Measurements from ENCODE around the gene PPIB. TPM values are rescaled to one million over a fixed set of nuclear protein-coding genes. Genes with fewer than 3 reads are reported as not detected.

PPIB gene
- total RNA-seq, 1 experiment from 2014 or later: 453 TPM

DNA sequence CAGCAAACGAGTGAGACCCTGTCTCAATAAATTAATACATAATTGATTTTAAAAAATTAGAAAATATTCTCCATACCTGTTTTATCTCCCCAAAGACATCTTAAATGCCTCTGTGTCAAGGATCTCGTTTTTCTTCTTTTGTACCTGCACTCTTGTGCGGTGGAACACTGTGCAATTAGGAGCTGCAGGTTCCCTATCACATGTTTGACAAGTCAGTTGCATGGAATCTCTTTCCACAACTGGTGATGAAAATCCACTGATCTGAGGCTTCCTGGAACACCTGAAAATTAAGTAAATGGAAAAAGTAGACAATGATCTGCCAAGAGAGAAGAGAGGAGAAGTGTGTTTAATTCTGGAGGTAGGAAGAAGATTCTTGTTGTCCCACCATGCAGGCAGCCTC, 14.2 kb downstream of the PPIB start:
- POLR2A ChIA-PET: no interaction called here
- RAD21 ChIA-PET (ENCODE audit: low non-redundant PET in 1 of 2, low total read pairs in 2 of 2, uncharacterized antibody in 2 of 2, unreplicated experiment in 2 of 2): no interaction called here
- H4K20me1 ChIP-seq (ENCODE audit: insufficient read depth): no peaks in the 10 kb centered on the region
- no TSS peak for BruUV-seq (replicated peaks)
- H3K4me3 ChIP-seq (replicated peaks in 1 of 2; ENCODE audit: low read depth in 1 of 2, low read length in 2 of 2): no peak overlapping the region
- H3K36me3 ChIP-seq (ENCODE audit: control insufficient read depth in 1 of 2, insufficient read depth in 2 of 2, low read length in 2 of 2): no peaks in the 10 kb centered on the region; a peak in 1 of 4 replicates
- CTCF ChIA-PET: no interaction called here
- no peaks in the 10 kb centered on the region for H3K79me2 ChIP-seq (ENCODE audit: insufficient read depth, low read length)
- H3K4me2 ChIP-seq (ENCODE audit: low read length): no peak overlapping the region
- intact Hi-C loops (cut with micrococcal nuclease): no loop called here
- DNase-seq (ENCODE audit: low read depth, low spot score): no peak
- no peaks in the 10 kb centered on the region for H3K27me3 ChIP-seq (ENCODE audit: insufficient read depth, low read length)
- H3K9ac ChIP-seq (ENCODE audit: low read length): no peak overlapping the region
- H3K9me2 ChIP-seq (ENCODE audit: insufficient read depth): no peaks in the 10 kb centered on the region
- TF ChIP-seq TCF7L2 (IDR thresholded peaks at IDR 0.05; ENCODE audit: borderline replicate concordance, extremely low read depth, insufficient read depth, insufficient read length): no peak
- TF ChIP-seq POLR2AphosphoS5 (IDR thresholded peaks at IDR 0.05; ENCODE audit: low read depth, low read length): no peak
- no peak for TF ChIP-seq CBX3 (IDR thresholded peaks at IDR 0.05; ENCODE audit: low read depth)
- TF ChIP-seq, protein P1, sequence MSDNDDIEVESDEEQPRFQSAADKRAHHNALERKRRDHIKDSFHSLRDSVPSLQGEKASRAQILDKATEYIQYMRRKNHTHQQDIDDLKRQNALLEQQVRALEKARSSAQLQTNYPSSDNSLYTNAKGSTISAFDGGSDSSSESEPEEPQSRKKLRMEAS (IDR thresholded peaks at IDR 0.05): no peak
- TF ChIP-seq FOSL1 (IDR thresholded peaks at IDR 0.05; ENCODE audit: low read depth): no peak
- TF ChIP-seq, protein P2, sequence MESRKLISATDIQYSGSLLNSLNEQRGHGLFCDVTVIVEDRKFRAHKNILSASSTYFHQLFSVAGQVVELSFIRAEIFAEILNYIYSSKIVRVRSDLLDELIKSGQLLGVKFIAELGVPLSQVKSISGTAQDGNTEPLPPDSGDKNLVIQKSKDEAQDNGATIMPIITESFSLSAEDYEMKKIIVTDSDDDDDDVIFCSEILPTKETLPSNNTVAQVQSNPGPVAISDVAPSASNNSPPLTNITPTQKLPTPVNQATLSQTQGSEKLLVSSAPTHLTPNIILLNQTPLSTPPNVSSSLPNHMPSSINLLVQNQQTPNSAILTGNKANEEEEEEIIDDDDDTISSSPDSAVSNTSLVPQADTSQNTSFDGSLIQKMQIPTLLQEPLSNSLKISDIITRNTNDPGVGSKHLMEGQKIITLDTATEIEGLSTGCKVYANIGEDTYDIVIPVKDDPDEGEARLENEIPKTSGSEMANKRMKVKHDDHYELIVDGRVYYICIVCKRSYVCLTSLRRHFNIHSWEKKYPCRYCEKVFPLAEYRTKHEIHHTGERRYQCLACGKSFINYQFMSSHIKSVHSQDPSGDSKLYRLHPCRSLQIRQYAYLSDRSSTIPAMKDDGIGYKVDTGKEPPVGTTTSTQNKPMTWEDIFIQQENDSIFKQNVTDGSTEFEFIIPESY (IDR thresholded peaks at IDR 0.05; ENCODE audit: extremely low read depth, insufficient replicate concordance, low read length): no peak
- TF ChIP-seq, protein P3, sequence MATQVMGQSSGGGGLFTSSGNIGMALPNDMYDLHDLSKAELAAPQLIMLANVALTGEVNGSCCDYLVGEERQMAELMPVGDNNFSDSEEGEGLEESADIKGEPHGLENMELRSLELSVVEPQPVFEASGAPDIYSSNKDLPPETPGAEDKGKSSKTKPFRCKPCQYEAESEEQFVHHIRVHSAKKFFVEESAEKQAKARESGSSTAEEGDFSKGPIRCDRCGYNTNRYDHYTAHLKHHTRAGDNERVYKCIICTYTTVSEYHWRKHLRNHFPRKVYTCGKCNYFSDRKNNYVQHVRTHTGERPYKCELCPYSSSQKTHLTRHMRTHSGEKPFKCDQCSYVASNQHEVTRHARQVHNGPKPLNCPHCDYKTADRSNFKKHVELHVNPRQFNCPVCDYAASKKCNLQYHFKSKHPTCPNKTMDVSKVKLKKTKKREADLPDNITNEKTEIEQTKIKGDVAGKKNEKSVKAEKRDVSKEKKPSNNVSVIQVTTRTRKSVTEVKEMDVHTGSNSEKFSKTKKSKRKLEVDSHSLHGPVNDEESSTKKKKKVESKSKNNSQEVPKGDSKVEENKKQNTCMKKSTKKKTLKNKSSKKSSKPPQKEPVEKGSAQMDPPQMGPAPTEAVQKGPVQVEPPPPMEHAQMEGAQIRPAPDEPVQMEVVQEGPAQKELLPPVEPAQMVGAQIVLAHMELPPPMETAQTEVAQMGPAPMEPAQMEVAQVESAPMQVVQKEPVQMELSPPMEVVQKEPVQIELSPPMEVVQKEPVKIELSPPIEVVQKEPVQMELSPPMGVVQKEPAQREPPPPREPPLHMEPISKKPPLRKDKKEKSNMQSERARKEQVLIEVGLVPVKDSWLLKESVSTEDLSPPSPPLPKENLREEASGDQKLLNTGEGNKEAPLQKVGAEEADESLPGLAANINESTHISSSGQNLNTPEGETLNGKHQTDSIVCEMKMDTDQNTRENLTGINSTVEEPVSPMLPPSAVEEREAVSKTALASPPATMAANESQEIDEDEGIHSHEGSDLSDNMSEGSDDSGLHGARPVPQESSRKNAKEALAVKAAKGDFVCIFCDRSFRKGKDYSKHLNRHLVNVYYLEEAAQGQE (IDR thresholded peaks at IDR 0.05; ENCODE audit: low read depth): no peak
- TF ChIP-seq RAD21 (IDR thresholded peaks at IDR 0.05; ENCODE audit: low read depth): no peak
- no peak for TF ChIP-seq SIN3A (IDR thresholded peaks at IDR 0.05; ENCODE audit: low read depth)
- H3K4me1 ChIP-seq (ENCODE audit: control insufficient read depth in 1 of 2, insufficient read depth in 2 of 2, low read length in 2 of 2): peaks cover 6 to 30% of the 10 kb centered on the region in 2 experiments
- ATAC-seq: no peak
- H3K27ac ChIP-seq (ENCODE audit: low read depth, low read length): no peak overlapping the region
- H3K9me3 ChIP-seq (ENCODE audit: control insufficient read depth in 1 of 2, insufficient read depth in 1 of 2, low read depth in 1 of 2, low read length in 2 of 2): no peaks in the 10 kb centered on the region
- H2AFZ ChIP-seq (ENCODE audit: low read depth, low read length, poor library complexity, severe bottlenecking): no peak overlapping the region
